Measurements from ENCODE around the gene PIK3C2G. TPM values are rescaled to one million over a fixed set of nuclear protein-coding genes. Genes with fewer than 3 reads are reported as not detected.

The PIK3C2G gene
- total and polyA plus RNA-seq, 7 donors: under 0.01 TPM; not detected in 6

- H3K27ac ChIP-seq: no peak overlapping the region
- WGBS, 3 donors: 1 to 4% (median 3%) methylated on average over 3 of the region's 3 CpGs
- H3K27me3 ChIP-seq (ENCODE audit: insufficient read depth in 3 of 3, low read length in 2 of 3): no peaks in the 10 kb centered on the region
- H3K36me3 ChIP-seq (ENCODE audit: insufficient read depth in 1 of 2, low read depth in 1 of 2): no peaks in the 10 kb centered on the region
- no peak for ATAC-seq
- H3K4me3 ChIP-seq: no peak overlapping the region
- no peaks in the 10 kb centered on the region for H3K9me3 ChIP-seq
- H3K4me1 ChIP-seq: no peaks in the 10 kb centered on the region
- intact Hi-C loops (cut with DNase I): no loop called here
- TF ChIP-seq CTCF (IDR thresholded peaks at IDR 0.05): no peak
- DNase-seq: no peak
These were observed 201.1 kb downstream of the PIK3C2G start for GRCh38 chr12:18462442-18462841.

GRCh38 chr12:18467620-18468245 lies 206.4 kb downstream of the PIK3C2G start:
- Histone ChIP-seq H3K9me3 (no peaks in the 10 kb centered on the region), H3K4me1 (no peaks in the 10 kb centered on the region), H3K36me3 (ENCODE audit: insufficient read depth in 1 of 2, low read depth in 1 of 2) (no peaks in the 10 kb centered on the region), H3K27me3 (ENCODE audit: insufficient read depth in 3 of 3, low read length in 2 of 3) (no peaks in the 10 kb centered on the region), H3K4me3 (no peak overlapping the region), H3K27ac (no peak overlapping the region)
- DNase-seq (no peak), ATAC-seq (no peak)
- TF ChIP-seq CTCF (IDR thresholded peaks at IDR 0.05): no peak
- intact Hi-C loops (cut with DNase I): no loop called here

- Histone ChIP-seq H3K27me3 (ENCODE audit: insufficient read depth in 3 of 3, low read length in 2 of 3) (no peaks in the 10 kb centered on the region), H3K4me1 (no peaks in the 10 kb centered on the region), H3K27ac (no peak overlapping the region), H3K36me3 (ENCODE audit: insufficient read depth in 1 of 2, low read depth in 1 of 2) (no peaks in the 10 kb centered on the region), H3K4me3 (no peak overlapping the region), H3K9me3 (no peaks in the 10 kb centered on the region)
- ATAC-seq (no peak), DNase-seq (no peak)
- WGBS, 3 donors: 91 to 100% (median 93%) methylated on average over 1 of the region's 1 CpG
- TF ChIP-seq CTCF (IDR thresholded peaks at IDR 0.05): no peak
- intact Hi-C loops (cut with DNase I): no loop called here
These were observed 207.1 kb downstream of the PIK3C2G start for GRCh38 chr12:18468246-18469075.

- no peak for TF ChIP-seq CTCF (IDR thresholded peaks at IDR 0.05)
- DNase-seq (no peak), ATAC-seq (no peak)
- intact Hi-C loops (cut with DNase I): no loop called here
- Histone ChIP-seq H3K36me3 (ENCODE audit: insufficient read depth in 1 of 2, low read depth in 1 of 2) (no peaks in the 10 kb centered on the region), H3K4me1 (no peaks in the 10 kb centered on the region), H3K27me3 (ENCODE audit: insufficient read depth in 3 of 3, low read length in 2 of 3) (no peaks in the 10 kb centered on the region), H3K9me3 (no peaks in the 10 kb centered on the region), H3K27ac (no peak overlapping the region), H3K4me3 (no peak overlapping the region)
- WGBS, 3 donors: 82 to 88% (median 85%) methylated on average over 3 of the region's 3 CpGs
These were observed 208.9 kb downstream of the PIK3C2G start for GRCh38 chr12:18470251-18470650.
